ENCODE results near the gene LRRC27. TPM values are rescaled to one million over a fixed set of nuclear protein-coding genes. Genes with fewer than 3 reads are reported as not detected.

The LRRC27 gene
- total RNA-seq, 4 donors from 2014 or later, result 5.1 to 22.3 (median 18.5) TPM

GRCh38 chr10:132427006-132427771, 95.2 kb downstream of the LRRC27 start:
- Histone ChIP-seq H3K36me3 (no peaks in the 10 kb centered on the region), H3K9me3 (no peaks in the 10 kb centered on the region), H3K4me3 (no peak overlapping the region), H3K4me1 (peaks cover 0 to 18% (median 3%) of the 10 kb centered on the region in 4 donors), H3K27me3 (no peaks in the 10 kb centered on the region), H3K27ac (no peak overlapping the region)
- no peak for DNase-seq
- no peak for TF ChIP-seq POLR2A (IDR thresholded peaks at IDR 0.05)
- TF ChIP-seq, protein P1, sequence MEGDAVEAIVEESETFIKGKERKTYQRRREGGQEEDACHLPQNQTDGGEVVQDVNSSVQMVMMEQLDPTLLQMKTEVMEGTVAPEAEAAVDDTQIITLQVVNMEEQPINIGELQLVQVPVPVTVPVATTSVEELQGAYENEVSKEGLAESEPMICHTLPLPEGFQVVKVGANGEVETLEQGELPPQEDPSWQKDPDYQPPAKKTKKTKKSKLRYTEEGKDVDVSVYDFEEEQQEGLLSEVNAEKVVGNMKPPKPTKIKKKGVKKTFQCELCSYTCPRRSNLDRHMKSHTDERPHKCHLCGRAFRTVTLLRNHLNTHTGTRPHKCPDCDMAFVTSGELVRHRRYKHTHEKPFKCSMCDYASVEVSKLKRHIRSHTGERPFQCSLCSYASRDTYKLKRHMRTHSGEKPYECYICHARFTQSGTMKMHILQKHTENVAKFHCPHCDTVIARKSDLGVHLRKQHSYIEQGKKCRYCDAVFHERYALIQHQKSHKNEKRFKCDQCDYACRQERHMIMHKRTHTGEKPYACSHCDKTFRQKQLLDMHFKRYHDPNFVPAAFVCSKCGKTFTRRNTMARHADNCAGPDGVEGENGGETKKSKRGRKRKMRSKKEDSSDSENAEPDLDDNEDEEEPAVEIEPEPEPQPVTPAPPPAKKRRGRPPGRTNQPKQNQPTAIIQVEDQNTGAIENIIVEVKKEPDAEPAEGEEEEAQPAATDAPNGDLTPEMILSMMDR (IDR thresholded peaks at IDR 0.05), result no peak

- TF ChIP-seq POLR2A (IDR thresholded peaks at IDR 0.05), result no peak
- TF ChIP-seq, protein P1 (IDR thresholded peaks at IDR 0.05), result no peak
- DNase-seq, result no peak
- Histone ChIP-seq H3K9me3 (no peaks in the 10 kb centered on the region), H3K4me3 (no peak overlapping the region), H3K36me3 (no peaks in the 10 kb centered on the region), H3K27me3 (no peaks in the 10 kb centered on the region), H3K4me1 (peaks cover 0 to 12% (median 2%) of the 10 kb centered on the region in 4 donors), H3K27ac (no peak overlapping the region)
These were observed 96.0 kb downstream of the LRRC27 start for GRCh38 chr10:132427939-132428367.

DNA sequence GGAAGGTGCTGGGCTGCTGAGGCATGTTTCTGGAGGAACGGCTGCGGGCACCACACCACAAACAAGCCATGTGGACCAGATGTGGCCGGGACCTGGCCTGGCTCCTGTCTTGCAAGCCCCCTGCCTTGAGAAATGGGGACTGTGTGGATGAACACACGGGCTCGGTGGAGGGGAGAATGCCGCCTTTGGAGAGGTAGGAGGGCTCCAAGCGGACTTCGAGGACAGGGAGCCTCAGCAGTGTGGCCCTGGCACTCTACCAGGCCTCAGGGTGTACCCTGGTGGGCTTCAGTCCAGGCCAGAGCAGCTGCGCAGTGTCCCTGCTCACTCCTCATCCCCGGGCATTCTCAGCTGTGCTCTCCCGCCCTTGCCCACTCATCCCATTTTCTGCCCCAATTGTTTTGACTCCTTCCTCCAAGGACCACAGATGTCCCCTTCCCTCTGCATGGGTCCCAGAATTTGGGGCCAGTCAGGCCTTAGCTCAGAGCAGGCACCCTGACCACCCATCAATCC, 96.5 kb downstream of the LRRC27 start:
- no peak for DNase-seq
- no peak for TF ChIP-seq POLR2A (IDR thresholded peaks at IDR 0.05)
- TF ChIP-seq, protein P1 (IDR thresholded peaks at IDR 0.05), result no peak
- Histone ChIP-seq H3K4me1 (peaks cover 0 to 6% (median 0%) of the 10 kb centered on the region in 4 donors), H3K27me3 (no peaks in the 10 kb centered on the region), H3K36me3 (no peaks in the 10 kb centered on the region), H3K27ac (no peak overlapping the region), H3K9me3 (no peaks in the 10 kb centered on the region), H3K4me3 (no peak overlapping the region)

Other genes with a start within 250 kb of the LRRC27 start
- under 1 TPM in 1 of 4 donors, not detected in 3; 0.27 TPM for gene DPYSL4, start 145.2 kb upstream of the LRRC27 start, total RNA-seq
- 10 to 100 TPM in 1 of 4 donors, 1 to 10 TPM in 2, under 1 TPM in 1; 0.35 to 23.9 (median 4.4) TPM for gene STK32C, start 24.2 kb upstream of the LRRC27 start, total RNA-seq
- gene PWWP2B, start 65.0 kb downstream of the LRRC27 start, total RNA-seq, result 10 to 100 TPM; 11.4 to 19.2 (median 15.1) TPM
- 10 to 100 TPM; 33.8 to 76.4 (median 38.1) TPM for gene INPP5A, start 205.6 kb downstream of the LRRC27 start, total RNA-seq

Measured in Peyer's patch (tissue), 4 donors.